NCI-H2107 (cell line): Measurements from ENCODE around the gene SPATC1L.

Experiments used
- DNase-seq: peaks from one replicate; lab custom pipeline; 2025; lab: John Stamatoyannopoulos, UW

SPATC1L gene

GRCh38 chr21:46160907-46161632 is 23.2 kb downstream of the SPATC1L start:
- DNase-seq = no peak

GRCh38 chr21:46160657-46160906 is 23.7 kb downstream of the SPATC1L start:
- DNase-seq = no peak

DNA sequence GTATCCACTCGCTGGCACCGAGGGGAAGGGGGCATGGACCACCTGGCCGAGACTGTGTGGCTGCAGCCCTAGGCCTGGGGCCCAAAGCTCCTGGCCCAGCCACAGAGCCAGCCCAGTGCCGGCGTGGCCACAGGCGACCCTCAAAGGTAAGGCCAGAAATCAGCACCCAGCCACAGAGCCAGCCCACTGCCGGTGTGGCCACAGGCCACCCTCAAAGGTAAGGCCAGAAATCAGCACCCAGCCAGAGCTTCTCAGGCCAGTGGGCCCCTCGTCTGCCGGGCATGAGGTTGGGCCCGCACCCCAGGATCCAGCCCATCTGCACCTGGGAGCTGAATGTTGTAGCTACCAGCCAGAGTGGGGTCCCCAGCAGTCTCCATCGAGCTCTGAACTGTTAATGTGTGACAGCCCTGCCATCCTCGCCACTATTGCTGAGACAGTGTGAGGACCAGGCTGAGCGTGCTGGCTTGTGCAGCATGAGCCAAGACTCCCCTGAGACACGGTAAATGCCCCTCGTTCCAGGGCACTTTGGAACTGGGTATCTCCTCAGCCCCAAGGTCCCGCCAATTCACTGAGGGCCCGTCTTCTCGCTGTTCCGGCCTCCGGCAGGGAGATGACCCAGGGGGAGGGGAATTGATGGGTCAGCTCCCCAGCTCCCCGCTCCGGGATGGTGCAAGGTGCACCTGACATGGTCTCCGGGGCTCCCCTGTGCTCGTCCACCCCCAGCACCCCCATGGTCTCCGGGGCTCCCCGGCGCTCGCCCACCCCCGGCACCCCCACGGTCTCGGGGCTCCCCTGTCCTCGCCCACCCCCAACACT is 24.2 kb downstream of the SPATC1L start:
- DNase-seq = no peak

- DNase-seq = no peak
Measured at GRCh38 chr21:46159390-46159789, 24.9 kb downstream of the SPATC1L start.

DNA sequence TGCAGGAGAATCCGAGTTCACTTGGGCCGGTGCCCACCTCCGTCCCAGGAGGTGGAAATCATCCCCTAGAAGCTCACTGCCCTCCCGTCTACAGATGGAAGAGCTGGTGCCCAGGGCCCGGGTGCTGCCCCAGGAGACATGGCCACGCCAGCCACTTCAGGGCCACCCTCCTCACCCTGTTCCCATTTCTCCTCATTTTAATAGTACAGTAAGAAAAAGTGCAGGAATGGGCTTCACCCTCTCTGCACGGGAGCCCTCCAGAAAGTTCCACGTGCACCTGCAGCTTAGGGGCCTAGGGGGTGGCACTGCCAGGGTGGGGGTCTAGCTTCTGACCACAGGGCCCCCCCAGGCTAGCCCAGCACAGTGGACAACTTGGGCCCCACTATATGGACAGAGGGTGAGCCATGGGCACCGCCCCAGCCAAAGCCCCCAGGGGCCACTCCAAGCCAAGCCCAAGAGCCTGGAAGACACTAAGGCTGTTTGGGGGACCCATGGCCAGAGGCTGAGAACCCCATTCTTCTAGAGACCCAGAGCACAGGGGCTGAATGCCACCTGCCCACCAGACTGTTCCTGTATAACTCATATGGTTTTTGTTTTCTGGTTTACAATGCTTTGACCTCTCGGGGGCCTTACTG is 25.5 kb downstream of the SPATC1L start:
- DNase-seq = no peak

DNA sequence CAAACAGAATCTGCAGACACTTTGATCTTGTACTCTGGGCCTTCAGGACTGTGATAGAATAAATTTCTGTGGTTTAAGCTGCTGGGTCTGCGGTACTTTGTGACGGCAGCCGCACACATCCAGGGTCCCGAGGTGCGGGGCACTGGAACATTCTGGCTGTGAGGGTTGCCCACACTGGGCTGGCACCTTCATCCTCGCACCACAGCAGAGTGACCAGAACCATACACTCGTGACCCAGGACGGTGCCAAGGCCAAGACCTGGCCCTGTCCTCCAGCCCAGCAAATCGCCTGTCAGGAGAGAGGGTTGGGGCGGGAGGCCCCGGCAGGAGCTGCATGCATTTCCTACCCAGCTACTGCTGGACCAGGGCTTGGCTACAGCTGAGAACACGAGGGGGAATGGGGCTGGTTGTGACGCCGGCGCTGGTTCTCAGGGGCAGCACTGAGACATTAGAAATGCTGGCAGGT is 26.2 kb downstream of the SPATC1L start:
- no peak for DNase-seq

- no peak for DNase-seq
Measured at GRCh38 chr21:46157396-46157986, 26.8 kb downstream of the SPATC1L start.

DNA sequence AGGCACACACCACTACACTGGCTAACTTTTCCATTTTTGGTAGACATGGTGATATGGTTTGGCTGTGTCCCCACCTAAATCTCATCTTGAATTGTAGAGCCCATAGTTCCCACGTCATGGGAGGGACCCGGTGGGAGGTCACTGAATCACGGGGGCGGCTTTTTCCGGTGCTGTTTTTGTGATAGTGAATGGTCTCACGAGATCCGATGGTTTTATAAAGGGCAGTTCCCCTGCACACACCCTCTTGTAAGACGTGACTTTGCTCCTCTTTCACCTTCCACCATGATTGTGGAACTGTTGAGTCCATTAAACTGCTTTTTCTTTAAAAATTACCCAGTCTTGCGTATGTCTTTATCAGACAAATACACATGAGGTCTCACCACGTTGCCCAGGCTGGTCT is 27.6 kb downstream of the SPATC1L start:
- DNase-seq = no peak

GRCh38 chr21:46156378-46156645 is 27.9 kb downstream of the SPATC1L start:
- no peak for DNase-seq

DNA sequence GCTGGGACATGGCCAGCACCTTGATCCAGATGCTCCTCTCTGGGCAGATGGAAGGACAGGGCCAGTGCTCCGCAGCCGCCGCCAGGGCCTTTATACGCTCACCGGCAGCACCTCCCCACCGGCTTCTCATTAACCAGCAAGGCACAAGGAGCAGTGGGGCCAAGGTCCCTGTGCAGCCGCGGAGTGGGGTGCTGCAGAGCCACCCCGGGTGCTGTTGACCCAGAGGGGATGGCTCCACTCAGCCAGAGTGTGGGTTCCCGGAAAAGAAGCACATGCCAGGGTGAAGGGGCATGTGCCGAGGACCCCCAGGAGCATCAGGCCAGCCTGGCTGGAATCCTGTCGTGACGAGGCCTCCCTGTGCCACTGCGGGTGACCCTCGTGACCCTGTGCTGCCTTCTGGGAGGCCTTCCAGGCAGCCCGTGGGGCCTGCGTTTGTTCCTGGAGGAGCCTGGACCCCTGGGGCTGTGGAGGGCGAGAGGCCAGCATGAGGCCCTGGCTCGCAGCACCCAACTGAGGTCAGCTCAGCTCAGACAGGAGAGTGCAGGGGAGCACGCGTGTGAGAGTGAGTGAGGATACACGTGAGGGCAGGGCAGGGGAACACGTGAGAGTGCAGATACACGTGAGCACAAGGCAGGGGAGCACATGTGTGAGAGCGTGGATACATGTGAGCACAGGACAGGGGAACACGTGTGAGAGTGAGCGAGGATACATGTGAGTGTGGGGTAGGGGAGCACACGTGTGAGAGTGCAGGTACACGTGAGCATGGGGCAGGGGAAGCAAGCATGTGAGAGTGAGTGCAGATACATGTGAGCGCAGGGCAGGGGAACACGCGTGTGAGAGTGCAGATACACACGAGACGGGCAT is 28.5 kb downstream of the SPATC1L start, which contains the start of gene FTCD:
Gene FTCD, minus strand, starts transcription at position 66 of the 864 bp plus-strand sequence. Its CDS starts 56 bp downstream, at position 10.
- DNase-seq = no peak

GRCh38 chr21:46154955-46155513 is 29.2 kb downstream of the SPATC1L start:
- DNase-seq = no peak

DNA sequence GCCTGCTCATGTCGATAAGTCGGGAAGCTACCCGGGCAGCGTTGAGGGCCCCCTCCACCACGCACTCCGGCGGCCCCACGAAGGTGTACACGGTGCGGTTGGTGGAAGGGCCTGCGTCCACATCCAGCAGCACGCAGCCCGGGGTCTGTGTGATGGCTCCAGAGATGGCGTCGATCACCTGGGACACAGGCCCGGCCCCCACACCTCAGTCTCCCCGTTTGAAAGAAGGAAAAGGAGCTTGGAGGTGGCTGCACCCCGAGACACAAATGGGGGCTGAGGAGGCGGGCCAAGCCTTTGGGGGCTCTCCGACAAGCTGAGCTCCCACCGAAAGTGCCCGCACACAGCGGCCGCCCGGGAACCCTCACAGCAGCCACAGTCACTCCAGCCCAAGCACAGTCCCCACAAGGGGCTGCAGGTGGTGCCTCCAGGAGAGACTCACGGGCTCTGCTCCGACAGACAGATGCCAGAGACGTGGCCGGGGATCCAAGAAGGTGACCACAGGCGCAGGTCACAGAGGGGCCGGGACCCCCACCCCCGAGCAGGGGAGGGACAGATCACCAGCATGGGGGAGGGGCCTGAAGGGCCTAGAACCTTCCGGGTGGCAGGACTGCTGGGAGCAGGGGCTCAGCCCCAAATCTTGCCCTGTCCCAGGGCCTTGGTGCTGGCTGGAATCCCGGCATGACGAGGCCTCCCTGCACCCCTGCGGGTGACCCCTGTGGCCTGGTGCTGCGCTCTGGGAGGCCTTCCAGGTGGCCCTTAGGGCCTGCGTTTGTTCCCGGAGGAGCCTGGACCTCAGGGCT is 29.9 kb downstream of the SPATC1L start:
- DNase-seq = no peak

- DNase-seq = no peak
Measured at GRCh38 chr21:46153247-46154154, 30.8 kb downstream of the SPATC1L start.

GRCh38 chr21:46152927-46153246 is 31.4 kb downstream of the SPATC1L start:
- no peak for DNase-seq

DNA sequence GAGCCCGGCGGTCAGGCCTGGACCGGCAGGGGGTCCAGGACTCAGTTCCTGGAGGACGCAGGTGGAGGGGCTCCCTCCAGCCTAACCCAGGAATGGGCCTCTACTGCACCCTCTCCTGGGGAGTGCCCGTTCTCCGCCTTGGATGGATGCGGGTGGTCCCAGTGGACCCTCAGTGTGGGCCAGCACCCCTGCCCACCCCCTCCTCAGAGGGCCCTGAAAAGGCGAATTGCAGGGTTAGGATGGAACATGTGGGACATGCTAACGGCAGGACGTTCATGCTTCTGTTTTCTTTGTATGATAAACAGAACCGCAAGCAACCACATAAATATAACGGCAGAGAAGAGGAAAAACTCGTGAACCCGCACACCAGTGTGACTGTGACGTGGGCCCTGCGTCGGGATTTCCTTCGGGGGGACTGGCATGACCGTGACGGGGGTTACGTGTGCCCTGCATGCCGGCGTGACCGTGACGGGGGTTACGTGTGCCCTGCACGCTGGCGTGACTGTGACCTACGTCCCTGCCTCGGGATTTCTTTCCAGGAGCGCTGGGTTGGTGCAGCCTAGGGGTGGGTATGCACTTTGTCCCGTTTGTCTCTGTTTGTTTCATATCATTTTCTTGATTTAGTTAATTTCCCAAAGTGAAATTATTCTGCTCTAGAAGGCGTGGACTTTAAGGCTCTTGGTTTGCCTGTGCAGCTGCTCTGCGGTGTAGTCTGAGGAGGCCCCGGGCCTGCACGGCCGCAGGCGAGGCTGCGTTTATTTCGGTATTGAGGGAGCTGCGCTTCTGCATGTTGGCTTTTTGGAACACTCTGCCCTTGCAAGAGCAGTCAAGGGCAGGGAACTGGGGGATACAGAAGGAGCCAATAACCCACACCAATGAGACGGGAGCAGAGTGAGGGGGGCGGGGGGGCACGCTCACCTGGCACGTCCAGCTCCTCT is 32.0 kb downstream of the SPATC1L start:
- no peak for DNase-seq

DNA sequence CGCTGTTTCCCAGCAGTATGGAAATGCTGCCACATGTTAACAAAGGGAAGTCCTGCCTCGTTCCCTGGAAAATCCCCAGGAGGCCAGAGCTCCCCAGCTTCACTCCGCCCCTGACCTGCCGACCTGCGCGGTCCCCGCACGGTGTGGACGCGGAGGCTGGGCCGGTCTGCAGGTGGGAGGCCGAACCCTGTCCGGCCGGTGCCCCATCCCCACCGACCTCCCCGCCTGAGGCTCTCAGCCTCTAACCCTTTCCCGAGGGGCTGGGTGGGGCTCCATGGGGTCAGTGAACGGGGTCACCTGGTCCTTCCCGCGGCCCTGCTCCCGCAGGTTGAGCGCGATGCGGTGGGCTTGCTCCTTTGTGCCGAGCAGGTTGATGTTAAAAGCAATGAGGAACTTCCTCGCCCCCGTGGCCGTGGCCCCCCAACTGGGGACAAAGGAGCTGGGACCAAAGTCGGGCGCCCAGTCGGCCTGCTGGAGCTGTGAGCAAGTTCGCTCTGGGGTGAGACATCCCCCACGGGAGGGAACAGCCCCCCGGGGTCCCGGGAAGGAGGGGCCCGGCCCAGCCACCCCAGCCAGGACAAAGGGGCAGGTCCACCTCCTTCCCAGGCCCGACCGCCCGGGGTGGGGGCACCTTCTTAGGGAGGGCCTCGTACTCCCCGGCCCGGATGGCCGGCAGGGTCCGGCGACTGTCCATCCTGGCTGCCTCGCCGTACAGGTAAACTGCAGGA is 32.8 kb downstream of the SPATC1L start:
- DNase-seq = no peak

- DNase-seq = no peak
Measured at GRCh38 chr21:46150491-46151121, 33.7 kb downstream of the SPATC1L start.

- DNase-seq = no peak
Measured at GRCh38 chr21:46150073-46150472, 34.2 kb downstream of the SPATC1L start.
